ENCODE results near the gene MPPED1.

Gene MPPED1

DNA sequence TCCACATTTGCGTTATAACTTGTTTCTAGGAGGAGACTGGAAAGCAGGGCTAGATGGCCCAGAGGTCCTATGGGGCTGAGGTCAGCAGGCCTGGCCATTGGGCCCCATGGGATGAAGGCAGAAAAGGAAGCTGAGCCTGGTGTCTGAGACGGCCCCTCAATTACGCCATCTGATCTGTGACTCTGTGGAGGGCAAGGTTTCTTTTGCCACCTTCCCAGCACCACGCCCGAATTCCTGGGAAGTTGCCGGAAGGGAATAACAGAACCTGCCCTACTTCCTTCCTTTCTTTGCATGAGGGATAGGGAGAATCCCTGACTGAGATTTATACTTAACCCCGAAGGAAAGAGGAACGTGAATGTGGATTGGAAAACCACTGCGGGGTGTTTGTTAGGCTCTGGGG is 118.1 kb downstream of the MPPED1 start:
- DNase-seq: no peak

DNA sequence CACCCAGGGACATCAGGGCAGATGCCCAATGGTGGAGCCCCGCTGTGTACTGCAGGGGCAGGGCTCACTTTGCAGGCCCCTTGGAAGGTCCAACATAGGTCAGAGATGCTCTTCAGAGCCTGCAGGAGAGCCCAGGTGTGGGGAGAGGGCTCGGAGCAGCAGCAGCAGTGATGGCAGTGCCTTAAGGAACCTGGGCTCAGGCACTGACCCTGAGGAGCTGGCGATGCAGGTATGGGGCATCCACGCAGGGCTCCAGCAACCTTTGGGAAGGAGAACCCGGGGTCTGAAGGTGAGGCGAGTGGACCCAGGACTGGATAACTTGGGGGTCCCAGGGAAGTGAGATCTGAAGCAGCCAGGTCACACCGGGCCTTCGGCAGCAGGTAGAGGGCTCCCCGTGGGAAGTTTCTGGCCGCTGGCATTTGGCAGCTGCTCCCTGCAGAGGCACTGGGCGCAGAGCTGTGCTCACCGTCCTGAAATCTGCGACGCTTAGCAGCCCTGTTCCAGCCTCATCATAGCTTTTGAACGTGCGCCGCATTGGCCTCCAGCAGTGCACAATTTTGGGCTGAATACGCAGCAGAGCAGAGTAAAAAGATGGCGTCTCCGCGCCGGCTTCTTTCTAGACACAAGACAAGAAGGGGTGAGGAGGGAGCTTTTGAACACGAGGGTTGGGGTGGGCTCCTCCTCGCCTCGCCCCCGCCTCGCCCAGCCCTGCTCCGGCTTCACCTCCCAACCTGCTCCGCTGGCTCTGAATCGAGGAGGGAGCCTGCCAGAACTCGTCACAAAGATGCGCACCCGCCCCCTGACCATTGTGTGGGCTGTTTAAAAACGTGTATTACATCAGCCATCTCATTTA is 118.8 kb downstream of the MPPED1 start:
- DNase-seq: no peak

- DNase-seq: no peak
Observed at GRCh38 chr22:43531651-43532050, 119.8 kb downstream of the MPPED1 start.

- DNase-seq: no peak
Observed at GRCh38 chr22:43532301-43533155, 120.7 kb downstream of the MPPED1 start.

GRCh38 chr22:43533156-43533530 is 121.3 kb downstream of the MPPED1 start:
- DNase-seq: no peak

DNA sequence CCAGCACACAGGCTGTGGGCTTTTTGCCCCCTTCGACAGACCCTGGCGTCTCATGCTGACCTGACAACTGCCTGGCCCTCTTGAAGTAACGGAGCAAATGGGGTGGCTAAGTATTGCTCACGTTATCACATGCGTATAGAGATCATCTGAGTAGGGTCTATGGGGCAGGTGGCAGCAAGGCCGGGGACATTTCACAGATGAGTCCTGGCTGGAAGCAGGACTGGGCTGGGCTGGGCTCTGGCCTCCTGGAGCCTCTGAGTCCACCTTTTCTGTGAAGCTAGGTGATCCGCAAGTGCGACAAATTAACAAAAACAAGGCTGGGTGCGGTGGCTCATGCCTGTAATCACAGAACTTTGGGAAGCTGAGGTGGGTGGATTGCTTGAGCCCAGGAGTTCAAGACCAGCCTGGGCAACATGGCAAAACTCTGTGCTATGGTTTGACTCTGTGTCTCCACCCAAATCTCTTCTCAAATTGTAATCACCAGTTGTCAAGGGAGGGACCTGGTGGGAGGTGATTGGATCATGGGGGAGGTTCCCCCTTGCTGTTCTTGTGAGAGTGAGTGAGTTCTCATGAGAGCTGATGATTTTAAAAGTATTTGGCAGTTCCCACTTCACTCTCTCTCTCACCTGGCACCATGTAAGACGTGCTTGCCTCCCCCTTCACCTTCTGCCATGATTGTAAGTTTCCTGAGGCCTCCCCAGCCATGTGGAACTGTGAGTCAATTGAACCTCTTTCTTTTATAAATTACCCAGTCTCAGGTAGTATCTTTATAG is 122.0 kb downstream of the MPPED1 start:
- DNase-seq: no peak

- no peak for DNase-seq
Observed at GRCh38 chr22:43534916-43535315, 123.1 kb downstream of the MPPED1 start.

- DNase-seq: no peak
Observed at GRCh38 chr22:43535336-43535735, 123.5 kb downstream of the MPPED1 start.

GRCh38 chr22:43535741-43536140 is 123.9 kb downstream of the MPPED1 start:
- no peak for DNase-seq

GRCh38 chr22:43537019-43537585 is 125.3 kb downstream of the MPPED1 start:
- DNase-seq: no peak

DNA sequence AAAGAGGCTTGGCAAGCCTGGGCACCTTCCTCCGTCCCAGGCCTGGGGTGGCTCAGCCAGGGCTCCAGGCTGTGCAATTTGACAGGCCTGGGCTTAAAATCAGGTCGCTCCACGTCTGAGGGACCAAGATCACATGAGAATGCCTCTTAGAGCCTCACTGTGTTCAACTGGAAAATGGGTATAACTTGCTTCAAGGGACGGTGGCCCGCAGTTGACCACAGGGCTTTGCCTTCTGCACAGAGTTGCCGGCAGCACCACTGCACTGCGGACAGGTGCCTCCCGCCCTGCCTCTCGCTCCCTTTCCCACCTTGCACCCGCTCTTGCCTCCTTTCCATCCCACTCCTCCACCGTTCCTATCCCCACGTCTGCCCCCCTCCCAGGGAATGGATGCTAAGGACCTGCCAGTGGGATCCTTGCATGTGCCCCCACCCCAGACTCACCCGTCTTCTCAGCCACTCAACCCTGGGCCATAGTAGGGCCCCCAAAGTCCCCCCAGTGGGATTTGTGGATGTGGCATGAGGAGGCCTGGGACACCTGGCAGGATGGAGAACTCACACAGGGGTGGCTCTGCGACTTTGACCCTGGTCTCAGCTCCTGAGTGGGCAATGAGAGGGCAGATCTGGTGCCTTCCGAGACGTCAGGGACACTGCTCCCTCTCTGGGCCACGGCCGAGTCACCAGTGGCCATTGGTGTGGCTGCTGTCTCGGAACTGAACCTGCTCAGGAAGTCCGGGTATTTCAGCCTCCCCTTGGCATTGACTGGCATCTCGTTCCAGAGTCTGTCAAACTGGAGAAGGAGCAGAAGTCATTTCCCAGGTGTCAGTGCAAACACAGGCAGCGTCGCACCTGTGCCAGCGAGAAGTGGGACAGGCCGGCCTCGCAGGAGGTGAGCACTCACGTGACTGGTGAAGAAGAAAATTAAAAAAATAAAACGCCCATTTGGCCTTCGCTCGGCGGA is 128.0 kb downstream of the MPPED1 start:
- no peak for DNase-seq

DNA sequence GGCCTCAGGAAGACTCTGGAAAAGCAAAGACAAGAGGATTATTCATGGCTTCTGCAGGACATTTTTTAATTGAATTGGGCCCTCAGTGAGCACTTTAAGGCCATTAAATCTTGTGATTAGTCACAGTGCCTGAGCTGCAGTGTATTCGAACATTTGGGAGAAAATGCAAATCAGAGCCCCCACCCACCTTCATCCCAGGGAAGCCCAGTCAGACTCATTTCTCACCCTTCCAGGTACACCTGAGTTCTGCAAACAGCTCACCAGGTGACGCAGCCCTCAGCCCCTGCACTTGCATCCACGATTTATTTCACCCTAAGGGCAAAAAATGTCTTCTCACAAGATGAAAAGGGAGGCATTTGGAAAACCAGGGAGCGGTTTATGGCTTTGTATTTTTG is 128.7 kb downstream of the MPPED1 start:
- no peak for DNase-seq

DNA sequence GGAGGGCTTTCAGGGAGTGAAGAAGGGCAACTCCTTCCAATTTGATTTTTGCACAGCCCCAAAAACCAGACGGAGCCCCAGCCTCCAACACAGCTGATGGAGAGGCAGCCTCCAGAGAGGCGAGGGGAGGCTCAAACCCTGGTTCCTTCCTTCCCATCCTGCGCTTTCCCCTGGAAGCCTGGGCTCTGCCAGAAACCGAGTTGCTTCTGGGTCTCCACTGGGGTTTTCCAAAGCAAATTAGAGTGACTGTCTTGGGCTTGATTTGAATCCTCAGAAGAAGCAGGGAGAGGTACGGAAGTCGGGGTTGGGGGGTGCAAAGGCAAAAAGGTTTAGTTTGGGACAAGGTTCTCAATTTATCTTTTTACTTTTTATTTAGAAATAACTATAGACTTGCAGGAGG is 129.2 kb downstream of the MPPED1 start:
- DNase-seq: no peak

- no peak for DNase-seq
Observed at GRCh38 chr22:43541462-43542407, 129.9 kb downstream of the MPPED1 start.

DNA sequence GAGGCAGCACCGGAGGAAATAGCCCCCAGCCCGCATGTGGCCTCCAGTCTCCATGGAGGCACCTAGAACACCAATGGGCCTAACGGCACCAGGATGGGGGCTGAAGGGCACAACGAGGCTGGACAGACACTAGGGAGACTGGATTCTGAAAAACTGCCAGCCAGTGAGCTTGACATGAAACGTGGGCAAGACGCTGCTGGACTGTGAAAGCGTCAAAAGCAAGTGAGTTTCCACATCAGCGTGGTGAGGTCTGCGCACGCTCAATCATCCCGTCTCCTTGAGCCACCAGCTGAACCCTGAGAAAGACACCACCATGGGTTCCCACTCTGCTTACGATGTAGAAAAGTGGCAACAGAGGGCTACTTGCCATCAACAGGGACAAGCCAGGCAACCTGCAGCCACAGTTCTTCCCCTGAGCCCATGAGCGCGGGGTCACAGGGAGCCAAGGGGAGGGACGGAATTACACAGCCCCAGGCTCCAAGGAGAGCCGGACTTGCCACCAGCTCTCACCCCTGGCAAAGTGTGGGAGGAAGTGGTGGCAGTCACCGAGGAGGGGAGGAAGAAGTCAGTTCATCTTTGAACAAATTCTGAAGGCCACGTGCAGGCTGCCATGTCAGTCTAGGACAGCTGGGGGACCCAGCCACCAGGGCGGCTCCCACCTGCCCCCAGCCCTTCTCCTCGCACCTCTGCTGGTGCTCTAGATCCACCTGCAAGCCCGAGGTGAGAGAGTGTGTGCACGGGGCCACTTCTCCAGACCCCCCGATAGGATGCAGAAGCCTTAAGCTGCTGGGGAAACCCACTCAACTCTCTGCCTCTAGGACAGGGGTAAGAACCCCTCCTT is 131.1 kb downstream of the MPPED1 start:
- no peak for DNase-seq

GRCh38 chr22:43543522-43544288 is 131.9 kb downstream of the MPPED1 start:
- DNase-seq: no peak

DNA sequence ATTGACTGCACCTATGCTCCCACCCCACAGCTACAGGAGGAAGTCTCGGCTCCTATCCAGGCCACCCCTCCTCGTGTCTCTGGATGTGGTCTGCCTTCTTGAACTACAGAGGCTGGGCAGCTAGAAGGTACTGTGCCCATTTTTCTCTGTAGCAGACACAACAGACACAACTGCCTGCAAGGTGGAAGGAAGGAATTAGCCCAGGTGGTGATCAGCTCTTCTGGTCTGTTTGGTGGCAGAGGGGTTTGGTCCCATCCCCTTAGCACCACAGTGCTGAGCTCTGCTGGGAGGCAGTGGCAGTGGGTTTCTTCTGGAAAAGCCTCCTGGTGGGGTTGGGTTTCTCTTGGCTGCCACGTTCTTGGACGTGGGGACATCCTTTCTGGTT is 132.5 kb downstream of the MPPED1 start:
- DNase-seq: no peak

GRCh38 chr22:43546186-43546585 is 134.4 kb downstream of the MPPED1 start:
- DNase-seq: no peak

All from KG1 (cell line).